ENCODE data around the gene ATG101. TPM values are rescaled to one million over a fixed set of nuclear protein-coding genes. Genes with fewer than 3 reads are reported as not detected.
A peak's percentile ranks its signal among the peaks of the same experiment; 100 is the strongest.

Gene ATG101
- total RNA-seq, 1 donor from 2014 or later = 34.3 TPM

- TF ChIP-seq, protein P1, sequence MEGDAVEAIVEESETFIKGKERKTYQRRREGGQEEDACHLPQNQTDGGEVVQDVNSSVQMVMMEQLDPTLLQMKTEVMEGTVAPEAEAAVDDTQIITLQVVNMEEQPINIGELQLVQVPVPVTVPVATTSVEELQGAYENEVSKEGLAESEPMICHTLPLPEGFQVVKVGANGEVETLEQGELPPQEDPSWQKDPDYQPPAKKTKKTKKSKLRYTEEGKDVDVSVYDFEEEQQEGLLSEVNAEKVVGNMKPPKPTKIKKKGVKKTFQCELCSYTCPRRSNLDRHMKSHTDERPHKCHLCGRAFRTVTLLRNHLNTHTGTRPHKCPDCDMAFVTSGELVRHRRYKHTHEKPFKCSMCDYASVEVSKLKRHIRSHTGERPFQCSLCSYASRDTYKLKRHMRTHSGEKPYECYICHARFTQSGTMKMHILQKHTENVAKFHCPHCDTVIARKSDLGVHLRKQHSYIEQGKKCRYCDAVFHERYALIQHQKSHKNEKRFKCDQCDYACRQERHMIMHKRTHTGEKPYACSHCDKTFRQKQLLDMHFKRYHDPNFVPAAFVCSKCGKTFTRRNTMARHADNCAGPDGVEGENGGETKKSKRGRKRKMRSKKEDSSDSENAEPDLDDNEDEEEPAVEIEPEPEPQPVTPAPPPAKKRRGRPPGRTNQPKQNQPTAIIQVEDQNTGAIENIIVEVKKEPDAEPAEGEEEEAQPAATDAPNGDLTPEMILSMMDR (conservative IDR thresholded peaks at IDR 0.05) = no peak
- H3K4me3 Mint-ChIP-seq = peak overlapping the region; percentile 97
- H3K27ac Mint-ChIP-seq (ENCODE audit: unreplicated experiment) = no peak overlapping the region
- H3K27me3 Mint-ChIP-seq (ENCODE audit: low read depth) = peaks cover 3% of the 10 kb centered on the region
- H3K4me1 Mint-ChIP-seq = peaks cover 40% of the 10 kb centered on the region
- H3K36me3 Mint-ChIP-seq (ENCODE audit: low read depth) = no peaks in the 10 kb centered on the region
- no peak for DNase-seq (ENCODE audit: low read depth, low spot score)
- H3K9me3 Mint-ChIP-seq = no peaks in the 10 kb centered on the region
These were observed 17.2 kb upstream of the ATG101 start for GRCh38 chr12:52052468-52053186.

DNA sequence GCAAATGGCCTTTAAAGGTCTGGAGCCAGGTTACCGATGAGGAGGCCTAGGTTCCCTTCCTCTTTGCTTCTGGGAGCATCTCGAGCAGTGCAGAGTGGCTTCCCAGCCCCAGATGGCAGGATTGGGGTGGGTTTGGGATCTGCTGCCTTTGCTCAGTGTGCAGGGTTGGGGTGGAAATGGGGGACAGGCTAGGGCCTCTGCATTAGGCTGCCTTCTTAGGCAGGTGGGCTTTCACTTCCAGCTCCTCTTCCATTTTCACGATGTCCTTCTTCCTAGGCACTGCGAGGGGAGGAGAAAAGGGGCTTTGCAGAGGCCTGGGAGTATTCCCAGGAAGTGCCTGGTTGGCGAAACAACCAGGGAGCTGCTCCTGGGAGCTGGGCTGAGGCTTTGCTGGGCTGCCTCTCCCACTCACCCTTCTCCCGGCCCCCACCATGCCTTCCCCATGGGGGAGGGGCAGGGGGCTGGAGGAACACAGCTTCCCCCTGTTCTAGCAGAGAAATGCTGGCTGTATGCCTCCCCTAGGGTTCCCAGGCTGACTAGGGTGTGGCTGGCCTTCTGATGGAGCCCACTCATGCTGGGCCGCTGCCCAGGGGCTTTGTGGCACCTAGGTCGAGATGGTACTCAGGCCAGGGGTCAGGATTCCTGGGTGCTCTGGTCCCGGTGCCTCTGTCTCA is 16.1 kb upstream of the ATG101 start:
- H3K27ac Mint-ChIP-seq (ENCODE audit: unreplicated experiment) = no peak overlapping the region
- peaks cover 40% of the 10 kb centered on the region for H3K4me1 Mint-ChIP-seq
- H3K9me3 Mint-ChIP-seq = no peaks in the 10 kb centered on the region
- TF ChIP-seq, protein P1 (conservative IDR thresholded peaks at IDR 0.05) = no peak
- peak overlapping the region; percentile 97 for H3K4me3 Mint-ChIP-seq
- no peak for DNase-seq (ENCODE audit: low read depth, low spot score)
- peaks cover 3% of the 10 kb centered on the region for H3K27me3 Mint-ChIP-seq (ENCODE audit: low read depth)
- H3K36me3 Mint-ChIP-seq (ENCODE audit: low read depth) = no peaks in the 10 kb centered on the region

- Mint-ChIP-seq H3K27ac (ENCODE audit: unreplicated experiment) (peak overlapping the region; percentile 81), H3K4me1 (peaks cover 37% of the 10 kb centered on the region), H3K27me3 (ENCODE audit: low read depth) (peaks cover 3% of the 10 kb centered on the region), H3K4me3 (no peak overlapping the region), H3K36me3 (ENCODE audit: low read depth) (no peaks in the 10 kb centered on the region), H3K9me3 (no peaks in the 10 kb centered on the region)
- TF ChIP-seq, protein P1 (conservative IDR thresholded peaks at IDR 0.05) = no peak
- DNase-seq (ENCODE audit: low read depth, low spot score) = no peak
These were observed 15.4 kb upstream of the ATG101 start for GRCh38 chr12:52054231-52054832.

DNA sequence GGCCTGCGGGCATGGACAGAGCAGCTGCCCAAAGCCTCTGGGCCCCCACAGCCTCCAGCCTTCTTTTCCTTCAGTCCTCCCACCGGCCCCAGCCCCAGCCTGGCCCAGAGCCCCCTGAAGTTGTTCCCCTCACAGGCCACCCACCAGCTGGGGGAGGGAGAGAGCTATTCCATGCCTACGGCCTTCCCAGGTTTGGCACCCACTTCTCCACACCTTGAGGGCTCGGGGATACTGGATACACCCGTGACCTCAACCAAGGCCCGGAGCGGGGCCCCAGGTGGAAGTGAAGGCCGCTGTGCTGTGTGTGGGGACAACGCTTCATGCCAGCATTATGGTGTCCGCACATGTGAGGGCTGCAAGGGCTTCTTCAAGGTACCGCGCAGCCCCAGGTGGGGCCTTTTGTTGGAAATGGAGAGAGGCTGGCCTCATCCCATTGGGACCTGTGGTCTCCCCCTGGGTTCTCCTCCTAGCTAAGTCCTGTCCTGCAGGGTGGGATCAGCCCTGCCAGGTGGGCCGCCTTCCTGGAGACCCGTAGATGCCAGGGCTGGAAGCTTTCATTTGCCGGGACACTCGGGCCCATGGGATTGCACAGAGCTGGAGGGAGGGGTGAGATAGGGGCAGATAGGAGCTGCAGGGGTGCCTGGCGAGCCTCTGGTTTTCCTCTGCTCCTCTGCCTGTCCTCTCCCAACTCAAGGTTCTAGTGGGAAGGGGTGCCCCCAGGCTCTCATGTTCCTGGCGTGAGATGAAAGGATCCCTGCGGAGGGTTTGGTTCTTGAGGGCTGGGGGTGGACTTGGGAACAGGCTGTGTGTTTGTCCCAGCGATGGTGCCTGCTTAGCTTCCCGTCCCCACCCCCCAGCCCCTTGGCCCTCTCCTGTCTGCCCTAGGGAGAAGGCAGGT is 14.7 kb upstream of the ATG101 start:
- Mint-ChIP-seq H3K9me3 (no peaks in the 10 kb centered on the region), H3K27ac (ENCODE audit: unreplicated experiment) (no peak overlapping the region), H3K36me3 (ENCODE audit: low read depth) (no peaks in the 10 kb centered on the region), H3K4me1 (peaks cover 33% of the 10 kb centered on the region), H3K4me3 (peak overlapping the region; percentile 54), H3K27me3 (ENCODE audit: low read depth) (peaks cover 3% of the 10 kb centered on the region)
- TF ChIP-seq, protein P1 (conservative IDR thresholded peaks at IDR 0.05) = no peak
- DNase-seq (ENCODE audit: low read depth, low spot score) = no peak

Measured in neural crest cell (in vitro differentiated cells).